SW 1271 (cell line): ENCODE measurements around the gene SPTA1.
"Not testable (repeated sequence)": the region's sequence is repeated elsewhere in the genome, so short reads cannot be mapped to it uniquely, and the experiment has no call there.

Experiments
- DNase-seq, 2 experiments: peaks; one replicate each; lab custom pipeline; 2025; lab: John Stamatoyannopoulos, UW

SPTA1 gene

DNA sequence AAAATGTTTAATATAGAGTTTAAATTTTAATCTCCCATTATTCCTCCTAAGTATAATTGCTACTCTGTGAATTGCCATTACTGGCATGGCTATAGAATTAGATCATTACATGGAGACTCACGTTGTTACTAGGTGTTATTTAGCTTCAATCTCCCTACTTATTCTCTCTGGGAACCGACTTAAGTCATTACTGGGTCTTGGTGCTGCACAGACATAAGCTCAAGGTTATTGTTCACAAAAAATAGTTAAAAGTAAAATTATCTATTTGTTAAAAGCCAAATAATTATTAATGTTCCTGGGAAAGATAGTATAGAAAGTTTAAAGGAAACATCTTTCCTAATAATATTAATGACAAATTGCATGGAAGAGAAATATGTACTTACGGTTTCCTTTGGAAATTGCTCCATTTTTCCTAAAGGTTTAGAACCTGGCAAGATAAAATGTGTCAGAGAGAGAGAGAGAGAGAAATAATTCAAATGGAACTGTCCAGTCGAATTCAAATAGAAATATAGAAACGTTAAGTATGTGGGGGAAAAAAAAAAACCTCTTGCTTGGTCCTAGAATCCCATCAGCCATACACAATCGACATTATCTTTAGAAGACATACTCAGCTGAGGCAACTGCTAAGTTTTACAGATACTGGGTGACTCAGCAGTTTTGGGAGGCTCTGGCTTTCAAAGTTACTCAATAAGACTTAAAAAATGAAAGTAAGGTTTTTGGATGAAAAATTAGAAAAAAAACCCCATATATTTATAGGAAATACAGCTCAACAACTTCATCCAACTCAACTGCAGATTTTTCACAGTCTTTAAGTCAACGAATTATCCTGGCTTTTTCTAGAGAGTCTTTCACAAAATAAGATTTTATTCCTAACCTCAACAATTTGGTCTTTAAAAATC, at the start of gene SPTA1:
TSS of gene SPTA1 (minus strand) at position 605 of the 899 bp plus-strand sequence. CDS start at position 407, 198 bp downstream.
- DNase-seq: no peak

DNA sequence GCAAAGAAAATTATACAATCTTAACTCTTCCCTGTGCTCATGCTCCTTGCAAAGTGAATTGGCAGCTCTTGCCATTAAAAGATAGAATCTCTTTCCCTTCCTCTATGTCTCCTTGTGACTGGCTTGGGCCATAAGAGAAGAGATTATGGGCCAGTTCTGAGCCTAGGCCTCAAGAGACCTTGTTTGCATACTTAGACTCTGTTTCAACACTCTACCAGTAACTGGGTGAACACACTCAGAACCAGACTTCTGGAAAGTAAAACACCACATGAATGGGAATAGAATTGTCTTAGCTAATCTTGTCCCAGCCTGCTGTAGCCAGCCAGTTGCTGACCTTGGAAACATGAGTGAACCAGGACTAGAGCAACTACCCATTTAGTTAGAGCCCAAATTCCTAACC, 49.3 kb upstream of the SPTA1 start:
- DNase-seq: no peak

DNA sequence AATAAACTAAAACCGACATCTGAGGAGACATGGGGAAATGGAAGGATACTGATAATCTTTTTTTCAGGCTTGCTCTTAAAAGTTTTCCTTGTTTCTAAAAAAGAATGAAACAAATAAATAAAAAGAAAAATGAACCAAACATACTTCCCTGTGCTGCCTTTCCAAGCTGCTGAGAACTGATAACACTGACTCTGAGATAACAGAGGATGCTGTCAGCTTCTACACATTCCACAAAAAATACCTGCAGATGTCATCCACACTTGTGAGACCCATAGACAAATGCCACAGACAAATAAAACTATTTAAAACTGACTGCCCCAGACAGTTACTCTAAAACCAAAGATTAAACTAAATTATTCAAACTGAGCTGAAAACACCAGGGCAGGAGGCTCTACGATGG, 46.0 kb upstream of the SPTA1 start:
- no peak for DNase-seq

DNA sequence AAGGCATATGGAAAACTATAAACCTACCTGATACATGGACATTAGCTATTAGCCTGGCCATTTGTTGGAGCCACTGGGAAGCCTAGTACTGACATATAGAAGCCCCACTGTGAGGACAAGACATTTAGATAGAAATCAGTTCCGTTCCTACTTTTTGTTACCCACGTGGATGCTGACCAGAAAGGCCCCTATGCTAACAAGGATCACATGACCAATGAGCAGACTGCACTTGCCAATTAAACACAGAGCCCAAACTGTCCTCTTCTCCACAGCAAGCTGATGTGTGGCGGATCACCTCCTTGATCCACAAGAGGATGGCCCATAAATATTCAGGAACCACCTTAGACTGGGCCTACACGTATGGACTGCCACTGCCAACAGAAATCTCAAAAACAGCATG, 45.2 kb upstream of the SPTA1 start:
- no peak for DNase-seq

DNA sequence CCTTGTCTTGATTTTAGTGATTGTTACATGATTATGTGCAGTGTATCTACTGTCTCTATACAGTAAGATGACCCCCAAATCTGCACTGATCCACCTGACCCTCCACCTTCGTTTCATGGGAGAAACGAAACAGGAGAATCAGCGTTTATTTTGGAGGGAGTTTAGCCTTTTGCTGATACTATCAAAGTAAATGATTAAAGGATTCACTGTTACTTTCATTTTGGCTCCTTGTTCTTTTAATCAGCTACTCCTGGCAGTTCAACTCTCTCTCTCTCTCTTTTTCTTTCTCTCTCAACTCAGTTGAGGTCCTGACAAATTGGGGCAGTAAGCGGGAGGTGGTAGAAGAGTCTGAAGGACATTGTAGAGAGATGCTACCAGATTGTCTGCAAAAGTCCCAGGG, 43.9 kb upstream of the SPTA1 start:
- no peak for DNase-seq

DNA sequence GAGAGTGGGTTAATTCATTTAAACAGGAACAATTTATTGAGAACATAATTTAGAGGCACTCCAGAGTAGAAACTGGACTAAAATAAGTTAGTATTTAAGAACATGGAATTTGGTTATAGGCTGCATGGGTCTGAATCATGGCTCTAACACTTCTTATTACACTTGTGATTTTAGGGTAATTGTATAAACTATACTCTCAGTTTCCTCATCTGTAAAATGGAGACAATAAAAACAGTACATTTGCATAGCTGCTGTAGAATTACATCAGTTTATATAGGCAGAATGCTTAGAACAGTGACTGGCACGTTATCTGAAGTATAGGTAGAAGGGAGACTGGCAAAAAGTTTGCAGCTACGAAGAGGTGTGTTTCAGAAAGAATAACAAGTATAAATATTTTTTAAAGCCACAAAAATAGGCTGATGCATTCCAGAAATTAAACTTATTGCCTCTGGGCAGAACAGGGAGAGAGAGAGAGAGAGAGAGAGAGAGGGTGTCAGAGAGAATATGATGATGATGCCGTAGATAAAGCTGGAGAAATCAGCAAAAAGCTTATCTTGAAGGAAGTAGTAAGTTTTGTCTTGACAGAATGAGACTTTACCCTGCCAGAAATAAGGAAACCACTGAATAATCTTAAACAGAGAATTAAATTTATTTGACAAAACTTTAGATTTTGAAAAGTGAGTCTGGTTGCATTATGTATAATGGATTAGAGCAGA, 42.2 kb upstream of the SPTA1 start:
- DNase-seq: no peak

DNA sequence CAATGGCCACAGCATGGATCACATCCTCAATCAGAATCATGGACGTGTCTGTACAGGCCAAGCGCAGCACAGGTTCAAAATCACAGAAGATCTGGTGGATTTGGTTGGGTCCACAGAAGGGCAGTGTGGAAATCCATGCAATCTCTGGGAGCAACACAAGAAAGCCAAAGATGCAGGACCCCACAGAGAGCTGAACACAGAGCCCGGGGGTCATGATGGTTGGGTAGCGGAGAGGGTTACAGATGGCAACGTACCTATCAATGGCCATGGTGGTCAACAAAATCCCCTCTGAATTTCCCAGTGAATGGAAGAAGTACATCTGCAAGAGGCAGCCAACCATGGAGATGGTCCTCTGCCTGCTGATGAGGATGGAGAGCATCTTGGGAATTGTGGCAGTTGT, 37.9 kb upstream of the SPTA1 start:
- no peak for DNase-seq

DNA sequence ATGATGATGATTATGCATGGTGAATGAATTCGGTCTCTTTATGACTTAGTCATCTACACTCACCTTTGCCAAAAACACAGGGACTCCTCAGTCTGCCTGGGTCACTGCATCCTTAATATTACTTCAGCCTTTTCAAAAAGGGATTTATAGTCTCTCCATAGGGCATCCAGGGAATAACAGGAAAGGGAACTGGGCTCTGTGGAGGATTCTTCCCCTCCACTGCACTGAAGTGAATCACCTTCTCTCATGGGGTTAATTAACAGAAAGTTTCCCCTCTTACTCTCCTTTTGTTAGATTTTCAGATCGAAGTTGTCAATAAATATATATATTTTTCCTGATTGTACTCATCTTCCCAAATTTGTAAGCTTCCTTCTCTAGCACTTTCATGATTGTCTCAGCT, 34.1 kb upstream of the SPTA1 start, which contains the start of gene OR6K3:
TSS of gene OR6K3 (minus strand) at position 101 of the 400 bp plus-strand sequence. CDS start 2,605 bp downstream, outside the sequence.
- DNase-seq: no peak

DNA sequence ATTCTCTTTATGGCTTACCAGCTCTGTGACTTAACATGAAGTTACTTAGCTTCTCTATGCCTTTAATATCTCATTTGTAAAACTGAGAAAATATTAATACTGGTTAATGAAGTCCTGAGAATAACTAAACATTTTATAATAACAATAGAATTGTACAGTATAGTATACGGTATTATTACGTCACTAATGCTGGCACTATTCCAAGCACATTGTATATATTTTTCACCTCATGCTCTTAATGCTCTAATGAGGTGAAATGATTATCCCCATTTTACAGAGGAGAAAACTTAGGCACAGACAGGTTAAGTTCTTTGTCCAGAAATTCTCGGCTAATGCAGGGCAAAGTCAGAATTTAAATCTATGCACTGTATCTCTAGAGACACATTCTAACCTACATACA, 33.1 kb upstream of the SPTA1 start:
- no peak for DNase-seq

DNA sequence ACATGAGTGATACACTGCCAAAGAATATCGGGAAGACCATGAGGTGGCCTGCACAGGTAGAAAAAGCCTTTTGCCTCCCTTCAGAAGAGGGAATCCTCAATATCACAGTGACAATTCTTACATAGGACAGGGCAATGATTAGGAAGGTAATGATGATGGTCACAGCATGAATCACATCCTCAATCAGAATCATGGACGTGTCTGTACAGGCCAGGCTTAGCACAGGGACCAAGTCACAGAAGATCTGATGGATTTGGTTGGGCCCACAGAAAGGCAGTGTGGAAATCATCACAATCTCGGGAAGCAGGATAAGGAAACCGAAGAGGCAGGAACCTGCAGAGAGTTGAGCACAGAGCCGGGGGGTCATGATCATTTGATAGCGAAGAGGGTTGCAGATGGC, 30.8 kb upstream of the SPTA1 start:
- DNase-seq: no peak

DNA sequence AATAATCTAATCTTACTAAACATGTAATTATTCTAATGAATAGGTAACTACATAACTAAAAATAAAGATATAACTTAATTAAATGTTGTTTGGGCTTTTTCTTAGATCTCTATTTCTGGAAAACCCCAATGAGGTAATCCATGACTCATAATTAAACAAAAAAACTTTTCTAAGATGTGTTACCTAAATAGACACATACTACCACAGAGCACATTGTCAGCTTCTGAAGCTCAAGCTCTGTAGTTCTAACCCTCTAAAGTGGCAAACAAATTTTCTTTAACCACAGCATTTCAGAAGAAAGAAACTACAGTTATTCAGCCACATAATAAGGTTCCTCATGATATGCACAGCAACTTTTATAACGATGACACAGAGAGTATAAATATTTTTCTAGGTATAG, 29.8 kb upstream of the SPTA1 start:
- DNase-seq: no peak

DNA sequence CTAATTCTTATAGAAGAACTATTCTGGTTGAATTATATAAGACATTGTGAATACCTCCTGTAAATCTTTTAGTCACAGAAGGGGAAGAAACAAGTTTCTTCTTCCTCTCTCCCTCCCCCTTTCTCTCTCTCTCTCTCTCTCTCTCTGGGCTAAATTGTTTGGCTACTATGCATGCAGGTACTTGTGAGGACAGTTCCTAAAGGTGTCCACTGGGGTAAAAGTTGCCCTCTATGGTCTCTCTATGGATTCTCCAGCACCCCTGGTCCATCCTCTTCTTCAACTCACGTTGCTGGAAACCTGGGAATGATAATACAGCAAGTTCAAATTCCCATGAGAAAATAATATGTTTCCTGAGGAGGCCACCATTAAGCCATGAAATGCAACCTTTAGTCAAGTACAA, 28.2 kb upstream of the SPTA1 start:
- DNase-seq: no peak

DNA sequence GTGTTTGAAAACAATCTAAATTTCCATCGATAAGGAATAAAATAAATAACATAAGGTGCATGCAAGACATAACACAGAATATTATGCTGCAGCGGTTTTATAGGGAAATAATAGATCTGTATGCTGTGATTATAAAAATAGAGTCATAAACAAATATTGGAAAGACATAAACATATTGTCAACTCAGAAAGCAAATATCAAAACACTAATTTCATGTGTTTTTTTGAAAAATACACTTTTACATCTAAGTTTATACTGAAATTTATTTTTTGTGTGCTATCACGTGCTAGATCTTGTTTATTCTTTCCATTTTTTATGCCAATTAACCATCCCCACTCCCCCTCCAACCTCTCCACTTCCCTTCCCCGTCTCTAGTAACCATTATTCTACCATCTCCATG, 24.6 kb upstream of the SPTA1 start:
- DNase-seq: no peak

DNA sequence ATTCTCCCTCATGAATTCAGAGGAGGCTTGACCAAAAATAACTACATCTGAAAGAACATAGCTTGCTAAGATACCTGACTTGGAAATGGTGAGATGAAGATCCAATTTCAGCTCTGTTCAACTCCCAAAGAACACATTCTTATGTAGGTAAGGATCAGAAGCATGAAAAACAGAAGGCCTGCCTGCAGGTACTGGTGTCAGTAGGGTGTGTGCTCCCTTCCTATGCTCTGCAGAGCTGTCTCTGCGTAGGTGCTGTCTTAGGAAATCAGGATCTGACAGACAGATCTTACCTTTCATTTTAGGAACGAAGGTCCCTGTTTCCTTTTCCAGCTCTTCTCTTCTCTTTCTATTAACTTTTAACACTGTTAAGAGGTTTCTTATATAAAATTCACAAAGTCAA, 19.6 kb upstream of the SPTA1 start:
- no peak for DNase-seq

DNA sequence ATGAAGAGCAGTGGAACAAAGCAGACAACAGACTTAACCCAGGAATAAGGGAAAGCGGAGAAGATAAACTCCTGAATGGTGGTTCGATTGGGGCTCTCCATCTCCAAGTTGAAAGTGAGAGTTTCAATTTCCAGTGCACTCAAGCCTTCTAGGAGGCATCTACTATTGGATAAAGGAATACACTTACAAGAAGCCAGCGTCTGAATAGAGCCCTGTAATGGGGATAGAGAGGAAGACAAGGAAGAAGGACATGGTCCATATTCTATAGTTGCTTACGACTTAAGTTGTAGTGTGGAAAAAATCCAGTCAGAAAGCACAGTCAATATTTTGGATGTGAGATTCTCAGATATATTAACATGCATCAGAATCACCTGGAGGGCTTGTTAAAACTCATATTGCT, 14.0 kb upstream of the SPTA1 start, which contains the start of gene OR6K2:
TSS of gene OR6K2 (minus strand) at position 101 of the 400 bp plus-strand sequence. CDS start at position 101, 0 bp downstream.
- DNase-seq: no peak

DNA sequence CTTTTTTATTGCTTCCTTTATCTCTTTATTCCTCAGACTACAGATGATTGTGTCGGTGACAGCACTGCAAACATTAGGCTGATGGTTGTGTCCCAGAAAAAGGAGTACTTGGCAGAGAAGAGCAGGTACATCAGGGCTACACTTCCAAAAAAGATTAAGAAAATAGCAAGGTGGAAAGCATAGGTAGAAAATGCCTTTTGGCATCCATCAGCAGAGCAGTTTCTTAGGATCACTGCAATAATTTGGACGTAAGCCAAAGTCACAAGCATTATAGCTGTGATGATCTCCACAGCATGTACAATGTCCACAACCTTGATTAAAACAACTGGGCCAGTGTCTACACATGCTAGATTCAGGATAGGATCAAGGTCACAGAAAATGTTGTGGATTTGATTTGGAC, 8.1 kb upstream of the SPTA1 start:
- no peak for DNase-seq

DNA sequence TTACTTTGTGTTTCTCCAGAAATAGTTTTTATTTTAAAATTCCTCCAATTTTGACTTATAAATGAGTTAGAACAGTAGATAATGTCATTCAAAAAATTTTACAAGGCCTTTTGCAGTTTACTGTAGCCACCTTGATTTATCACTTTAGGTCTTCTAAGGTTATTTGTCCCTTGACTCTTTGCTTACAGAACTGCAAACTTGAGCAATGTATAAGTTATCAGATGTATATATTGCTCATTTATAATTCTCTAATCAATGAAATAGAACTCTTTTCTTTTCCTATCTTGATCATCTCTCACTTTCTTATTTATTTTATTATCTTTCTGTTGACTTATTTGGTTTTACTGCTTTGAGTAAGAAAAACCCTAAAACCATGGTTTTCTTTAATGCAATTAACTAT, 5.8 kb upstream of the SPTA1 start:
- DNase-seq: no peak

DNA sequence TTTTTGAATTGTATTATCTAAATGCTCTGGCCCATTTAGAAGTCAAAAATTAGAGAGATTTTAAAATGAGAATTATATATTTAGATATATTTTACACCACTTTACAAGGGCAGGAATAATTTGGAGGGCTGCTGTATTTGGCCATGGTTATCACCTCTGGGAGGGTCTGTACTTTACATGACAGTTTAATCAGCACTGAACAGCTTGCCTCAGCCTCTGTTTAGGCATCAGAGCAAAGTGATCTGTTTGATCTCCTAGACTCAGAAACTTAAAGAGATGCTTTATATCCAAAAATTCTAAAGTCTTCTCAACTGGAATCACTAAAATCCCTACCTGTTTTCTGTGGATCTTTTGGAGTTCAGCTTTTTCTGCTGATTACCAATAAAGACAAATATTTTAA, 5.4 kb upstream of the SPTA1 start:
- no peak for DNase-seq

DNA sequence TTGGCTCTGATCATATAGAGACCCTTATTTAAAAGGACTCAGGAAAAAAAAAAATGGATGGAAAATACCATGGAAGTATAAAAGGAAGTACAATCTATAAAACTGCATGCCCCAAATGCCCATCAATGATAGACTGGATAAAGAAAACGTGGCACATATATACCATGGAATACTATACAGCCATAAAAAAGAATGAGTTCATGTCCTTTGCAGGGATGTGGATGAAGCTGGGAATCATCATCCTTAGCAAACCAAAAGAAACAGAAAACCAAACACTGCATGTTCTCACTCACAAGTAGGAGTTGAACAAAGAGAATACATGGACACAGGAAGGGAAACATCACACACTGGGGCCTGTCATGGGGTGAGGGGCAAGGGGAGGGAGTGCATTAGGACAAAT, 4.6 kb upstream of the SPTA1 start:
- not testable (repeated sequence) for DNase-seq

DNA sequence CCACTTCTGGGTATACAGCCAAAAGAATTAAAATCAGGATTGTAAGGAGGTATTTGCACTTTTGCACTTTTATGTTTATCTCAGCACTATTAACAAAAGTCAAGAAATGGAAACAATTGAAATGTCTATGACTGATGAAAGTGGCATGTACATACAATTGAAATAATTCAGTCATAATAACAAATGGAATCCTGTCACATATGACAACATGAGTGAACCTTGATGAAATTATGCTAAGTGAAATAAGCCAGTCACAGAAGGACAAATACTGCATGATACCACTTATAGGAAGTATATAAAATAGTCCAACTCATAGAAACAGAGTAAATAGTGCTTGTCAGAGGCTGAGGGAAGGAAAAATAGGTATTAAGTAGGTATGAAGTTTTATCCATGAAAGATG, 3.4 kb upstream of the SPTA1 start:
- DNase-seq: no peak

DNA sequence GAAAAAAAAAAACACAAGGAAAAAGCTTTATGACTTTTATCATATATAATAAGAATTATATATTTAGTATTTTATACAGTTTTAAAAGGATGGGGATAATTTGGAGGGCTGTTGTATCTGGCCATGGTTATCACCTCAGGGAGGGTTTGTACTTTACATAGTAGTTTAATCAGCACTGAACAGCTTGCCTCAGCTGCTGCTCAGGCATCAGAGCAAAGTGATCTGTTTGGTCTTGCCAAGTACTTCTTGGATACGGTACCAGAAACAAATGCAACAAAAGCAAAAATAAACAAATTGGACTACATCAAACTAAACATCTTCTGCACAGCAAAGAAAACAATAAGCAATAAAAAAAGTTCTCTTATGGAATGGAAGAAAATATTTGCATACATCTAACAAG, 2.6 kb upstream of the SPTA1 start:
- DNase-seq: no peak

DNA sequence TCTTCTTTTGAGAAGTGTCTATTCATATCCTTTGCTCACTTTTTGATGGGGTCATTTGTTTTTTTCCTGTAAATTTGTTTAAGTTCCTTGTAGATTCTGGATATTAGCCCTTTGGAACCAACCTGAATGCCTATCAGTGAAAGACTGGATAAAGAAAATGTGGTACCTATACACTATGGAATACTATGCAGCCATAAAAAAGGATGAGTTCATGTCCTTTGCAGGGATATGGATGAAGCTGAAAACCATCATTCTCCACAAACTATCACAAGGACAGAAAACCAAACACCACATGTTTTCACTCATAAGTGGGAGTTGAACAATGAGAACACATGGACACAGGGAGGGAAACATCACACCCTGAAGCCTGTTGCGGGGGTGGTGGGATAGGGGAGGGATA, 1.8 kb upstream of the SPTA1 start:
- not testable (repeated sequence) for DNase-seq

DNA sequence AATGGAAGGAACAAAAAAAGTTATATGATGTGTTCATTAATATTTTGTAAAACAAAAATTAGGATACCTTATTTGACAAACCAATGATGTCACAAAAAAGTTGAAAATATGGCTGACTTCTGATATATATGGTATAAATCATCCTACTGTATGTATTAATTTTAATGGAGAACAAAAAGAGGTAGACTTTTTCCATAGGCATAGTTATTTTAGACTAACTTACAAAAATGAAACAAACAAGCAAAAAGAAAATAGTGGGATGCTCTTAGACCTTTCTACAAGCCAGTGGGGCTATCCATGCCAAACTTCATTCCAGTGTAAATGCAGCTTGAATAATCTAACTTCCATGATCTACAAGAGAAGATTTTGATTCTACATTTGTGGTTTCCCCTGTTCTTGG, 522 bp upstream of the SPTA1 start:
- no peak for DNase-seq
